Stimulated activated memory B cell treated with anti-CD40 and anti-IgM and Interleukin-4, amounts not matched to agents 10 μg/mL and 1 μg/mL and 100 μg/mL, for 72 hours (primary cell): ENCODE results near the gene ERCC8.
"Not testable (repeated sequence)": the region's sequence is repeated elsewhere in the genome, so short reads cannot be mapped to it uniquely, and the experiment has no call there.

Experiments used
- ATAC-seq: fragments of 150-1000 bp; cut with Tn5 transposase; 2 replicates; pipeline ENCODE4 v1.10.0; 2021
- H3K27ac Mint-ChIP-seq: one replicate; pipeline ENCODE4 v1.8.0; 2022; ENCODE audit warnings: mild to moderate bottlenecking, mixed read lengths
- H3K27me3 Mint-ChIP-seq: one replicate; pipeline ENCODE4 v1.8.0; 2022; ENCODE audit warnings: mixed read lengths
- H3K36me3 Mint-ChIP-seq: one replicate; pipeline ENCODE4 v1.8.0; 2022; ENCODE audit warnings: mixed read lengths
- H3K4me1 Mint-ChIP-seq: one replicate; pipeline ENCODE4 v1.8.0; 2022; ENCODE audit warnings: mixed read lengths
- H3K4me3 Mint-ChIP-seq: one replicate; pipeline ENCODE4 v1.8.0; 2022; ENCODE audit warnings: mild to moderate bottlenecking, moderate library complexity, mixed read lengths
- H3K9me3 Mint-ChIP-seq: one replicate; pipeline ENCODE4 v1.8.0; 2022; ENCODE audit warnings: mixed read lengths

Gene ERCC8

GRCh38 chr5:60944904-60945812 is at the start of gene ERCC8, which contains the start of gene NDUFAF2:
TSS of gene ERCC8 (minus strand) at chr5:60945070. CDS start at chr5:60945008, 62 bp downstream.
TSS of gene NDUFAF2 (plus strand) at chr5:60945205. CDS start at chr5:60945256, 51 bp downstream.
- H3K9me3 Mint-ChIP-seq: peaks cover 3% of the 10 kb centered on the region
- peak; percentile 100 for ATAC-seq
- no peak within 1 kb of the TSS for H3K27ac Mint-ChIP-seq
- H3K27me3 Mint-ChIP-seq: no peaks in the 10 kb centered on the region
- no peak within 1 kb of the TSS for H3K4me3 Mint-ChIP-seq
- peaks cover 6% of the 10 kb centered on the region for H3K36me3 Mint-ChIP-seq
- peaks cover 17% of the 10 kb centered on the region for H3K4me1 Mint-ChIP-seq

- no peaks in the 10 kb centered on the region for H3K27me3 Mint-ChIP-seq
- no peak overlapping the region for H3K4me3 Mint-ChIP-seq
- no peak for ATAC-seq
- peaks cover 12% of the 10 kb centered on the region for H3K9me3 Mint-ChIP-seq
- H3K36me3 Mint-ChIP-seq: peaks cover 41% of the 10 kb centered on the region
- no peaks in the 10 kb centered on the region for H3K4me1 Mint-ChIP-seq
- H3K27ac Mint-ChIP-seq: no peak overlapping the region
Measured at GRCh38 chr5:60993875-60994571, 49.2 kb upstream of the ERCC8 start.

- Mint-ChIP-seq H3K4me3 (no peak overlapping the region), H3K27ac (no peak overlapping the region), H3K9me3 (peaks cover 12% of the 10 kb centered on the region), H3K27me3 (no peaks in the 10 kb centered on the region), H3K36me3 (peaks cover 47% of the 10 kb centered on the region), H3K4me1 (no peaks in the 10 kb centered on the region)
- ATAC-seq: no peak
Measured at GRCh38 chr5:60993425-60993824, 48.6 kb upstream of the ERCC8 start.

GRCh38 chr5:60992871-60993270 is 48.0 kb upstream of the ERCC8 start:
- peaks cover 12% of the 10 kb centered on the region for H3K9me3 Mint-ChIP-seq
- no peak overlapping the region for H3K4me3 Mint-ChIP-seq
- H3K27ac Mint-ChIP-seq: no peak overlapping the region
- H3K36me3 Mint-ChIP-seq: peaks cover 51% of the 10 kb centered on the region
- H3K27me3 Mint-ChIP-seq: no peaks in the 10 kb centered on the region
- ATAC-seq: no peak
- peaks cover under 1% of the 10 kb centered on the region for H3K4me1 Mint-ChIP-seq

GRCh38 chr5:60989790-60990189 is 44.9 kb upstream of the ERCC8 start:
- ATAC-seq: no peak
- Mint-ChIP-seq H3K9me3 (peaks cover 26% of the 10 kb centered on the region), H3K27me3 (no peaks in the 10 kb centered on the region), H3K27ac (no peak overlapping the region), H3K4me3 (no peak overlapping the region), H3K4me1 (peaks cover 22% of the 10 kb centered on the region), H3K36me3 (peaks cover 74% of the 10 kb centered on the region)

GRCh38 chr5:60982127-60982526 is 37.3 kb upstream of the ERCC8 start:
- not testable (repeated sequence) for H3K27me3 Mint-ChIP-seq, H3K27ac Mint-ChIP-seq, ATAC-seq, H3K4me3 Mint-ChIP-seq
- peaks cover 23% of the 10 kb centered on the region for H3K9me3 Mint-ChIP-seq
- H3K36me3 Mint-ChIP-seq: peaks cover 66% of the 10 kb centered on the region
- peaks cover 14% of the 10 kb centered on the region for H3K4me1 Mint-ChIP-seq

- Mint-ChIP-seq H3K4me3 (no peak overlapping the region), H3K9me3 (peaks cover 14% of the 10 kb centered on the region), H3K36me3 (peaks cover 52% of the 10 kb centered on the region), H3K27me3 (no peaks in the 10 kb centered on the region), H3K4me1 (no peaks in the 10 kb centered on the region), H3K27ac (no peak overlapping the region)
- no peak for ATAC-seq
Measured at GRCh38 chr5:60980511-60980910, 35.6 kb upstream of the ERCC8 start.

- Mint-ChIP-seq H3K27ac (no peak overlapping the region), H3K9me3 (peaks cover 9% of the 10 kb centered on the region), H3K27me3 (no peaks in the 10 kb centered on the region), H3K4me3 (no peak overlapping the region), H3K36me3 (peaks cover 48% of the 10 kb centered on the region), H3K4me1 (no peaks in the 10 kb centered on the region)
- ATAC-seq: no peak
Measured at GRCh38 chr5:60978968-60979367, 34.1 kb upstream of the ERCC8 start.

- peaks cover 54% of the 10 kb centered on the region for H3K36me3 Mint-ChIP-seq
- peaks cover 9% of the 10 kb centered on the region for H3K9me3 Mint-ChIP-seq
- no peaks in the 10 kb centered on the region for H3K27me3 Mint-ChIP-seq
- H3K4me3 Mint-ChIP-seq: no peak overlapping the region
- no peak for ATAC-seq
- H3K27ac Mint-ChIP-seq: no peak overlapping the region
- no peaks in the 10 kb centered on the region for H3K4me1 Mint-ChIP-seq
Measured at GRCh38 chr5:60977956-60978737, 33.3 kb upstream of the ERCC8 start.

GRCh38 chr5:60972231-60972630 is 27.4 kb upstream of the ERCC8 start:
- Mint-ChIP-seq H3K36me3 (peaks cover 58% of the 10 kb centered on the region), H3K27ac (no peak overlapping the region), H3K27me3 (no peaks in the 10 kb centered on the region), H3K4me3 (no peak overlapping the region), H3K9me3 (peaks cover 17% of the 10 kb centered on the region), H3K4me1 (peaks cover 6% of the 10 kb centered on the region)
- peak; percentile 76 for ATAC-seq

- H3K36me3 Mint-ChIP-seq: peaks cover 21% of the 10 kb centered on the region
- no peak for ATAC-seq
- no peak overlapping the region for H3K27ac Mint-ChIP-seq
- H3K4me1 Mint-ChIP-seq: peaks cover 12% of the 10 kb centered on the region
- H3K27me3 Mint-ChIP-seq: no peaks in the 10 kb centered on the region
- H3K4me3 Mint-ChIP-seq: no peak overlapping the region
- peaks cover 9% of the 10 kb centered on the region for H3K9me3 Mint-ChIP-seq
Measured at GRCh38 chr5:60961685-60962084, 16.8 kb upstream of the ERCC8 start.

GRCh38 chr5:60960591-60960990 is 15.7 kb upstream of the ERCC8 start:
- no peak for ATAC-seq
- Mint-ChIP-seq H3K27me3 (no peaks in the 10 kb centered on the region), H3K4me1 (peaks cover 17% of the 10 kb centered on the region), H3K36me3 (peaks cover 11% of the 10 kb centered on the region), H3K27ac (no peak overlapping the region), H3K9me3 (no peaks in the 10 kb centered on the region), H3K4me3 (no peak overlapping the region)

- no peaks in the 10 kb centered on the region for H3K9me3 Mint-ChIP-seq
- H3K27ac Mint-ChIP-seq: no peak overlapping the region
- H3K4me3 Mint-ChIP-seq: no peak overlapping the region
- H3K4me1 Mint-ChIP-seq: peaks cover 17% of the 10 kb centered on the region
- H3K27me3 Mint-ChIP-seq: no peaks in the 10 kb centered on the region
- ATAC-seq: no peak
- H3K36me3 Mint-ChIP-seq: peaks cover 10% of the 10 kb centered on the region
Measured at GRCh38 chr5:60959156-60959555, 14.3 kb upstream of the ERCC8 start.

- H3K4me1 Mint-ChIP-seq: peaks cover 15% of the 10 kb centered on the region
- ATAC-seq: no peak
- H3K4me3 Mint-ChIP-seq: no peak overlapping the region
Measured at GRCh38 chr5:60958712-60959111, 13.8 kb upstream of the ERCC8 start.

GRCh38 chr5:60958088-60958487 is 13.2 kb upstream of the ERCC8 start:
- Mint-ChIP-seq H3K9me3 (no peaks in the 10 kb centered on the region), H3K4me3 (no peak overlapping the region), H3K27ac (no peak overlapping the region), H3K4me1 (peaks cover 12% of the 10 kb centered on the region), H3K36me3 (peaks cover 10% of the 10 kb centered on the region), H3K27me3 (no peaks in the 10 kb centered on the region)
- ATAC-seq: no peak

More at GRCh38 chr5:60958712-60959111, 13.8 kb upstream of the ERCC8 start:
- H3K27ac Mint-ChIP-seq: no peak overlapping the region
- H3K36me3 Mint-ChIP-seq: peaks cover 10% of the 10 kb centered on the region
- no peaks in the 10 kb centered on the region for H3K27me3 Mint-ChIP-seq
- no peaks in the 10 kb centered on the region for H3K9me3 Mint-ChIP-seq
